ENCODE results near the gene UBE4B.

DNA sequence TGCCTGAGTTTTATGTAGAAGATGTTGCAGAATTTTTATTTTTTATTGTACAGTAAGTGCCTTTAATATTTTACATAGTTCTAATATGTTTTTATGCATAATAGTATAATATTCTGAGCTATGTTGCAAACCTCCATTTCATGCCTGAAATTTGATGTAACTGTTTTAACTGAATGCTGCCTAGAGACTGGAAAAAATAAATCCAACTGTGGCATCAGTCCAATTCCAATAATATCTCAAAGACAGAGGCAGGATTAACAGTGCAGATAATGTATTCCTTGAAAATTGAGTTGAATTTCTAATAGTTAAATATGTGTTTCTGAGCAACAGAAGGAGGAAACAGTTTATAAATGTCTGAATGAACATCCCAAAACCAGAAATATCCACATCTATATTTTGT is 116.5 kb downstream of the UBE4B start:
- TF ChIP-seq, protein P1, sequence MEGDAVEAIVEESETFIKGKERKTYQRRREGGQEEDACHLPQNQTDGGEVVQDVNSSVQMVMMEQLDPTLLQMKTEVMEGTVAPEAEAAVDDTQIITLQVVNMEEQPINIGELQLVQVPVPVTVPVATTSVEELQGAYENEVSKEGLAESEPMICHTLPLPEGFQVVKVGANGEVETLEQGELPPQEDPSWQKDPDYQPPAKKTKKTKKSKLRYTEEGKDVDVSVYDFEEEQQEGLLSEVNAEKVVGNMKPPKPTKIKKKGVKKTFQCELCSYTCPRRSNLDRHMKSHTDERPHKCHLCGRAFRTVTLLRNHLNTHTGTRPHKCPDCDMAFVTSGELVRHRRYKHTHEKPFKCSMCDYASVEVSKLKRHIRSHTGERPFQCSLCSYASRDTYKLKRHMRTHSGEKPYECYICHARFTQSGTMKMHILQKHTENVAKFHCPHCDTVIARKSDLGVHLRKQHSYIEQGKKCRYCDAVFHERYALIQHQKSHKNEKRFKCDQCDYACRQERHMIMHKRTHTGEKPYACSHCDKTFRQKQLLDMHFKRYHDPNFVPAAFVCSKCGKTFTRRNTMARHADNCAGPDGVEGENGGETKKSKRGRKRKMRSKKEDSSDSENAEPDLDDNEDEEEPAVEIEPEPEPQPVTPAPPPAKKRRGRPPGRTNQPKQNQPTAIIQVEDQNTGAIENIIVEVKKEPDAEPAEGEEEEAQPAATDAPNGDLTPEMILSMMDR (IDR thresholded peaks at IDR 0.05 in 8 of 11, conservative IDR thresholded peaks at IDR 0.05 in 3 of 11) = no peak
- TF ChIP-seq POLR2A (IDR thresholded peaks at IDR 0.05) = no peak
- TF ChIP-seq POLR2AphosphoS5 (IDR thresholded peaks at IDR 0.05) = no peak

Data from spleen (tissue), 7 donors.